ENCODE data around the gene MATCAP1.

DNA sequence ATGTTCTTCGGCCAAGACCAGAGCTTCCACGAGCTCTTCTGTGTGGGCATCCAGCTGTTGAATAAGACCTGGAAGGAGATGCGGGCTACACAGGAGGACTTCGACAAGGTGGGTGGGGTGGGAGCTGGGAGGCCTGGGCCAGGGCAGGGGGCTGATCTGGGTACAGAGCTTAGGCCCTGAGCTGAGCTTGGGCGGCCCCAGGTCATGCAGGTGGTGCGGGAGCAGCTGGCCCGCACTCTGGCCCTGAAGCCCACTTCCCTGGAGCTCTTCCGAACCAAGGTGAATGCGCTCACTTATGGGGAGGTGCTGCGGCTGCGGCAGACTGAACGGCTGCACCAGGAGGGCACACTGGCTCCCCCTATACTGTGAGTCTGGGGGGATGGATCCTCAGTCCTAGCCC, 18.7 kb upstream of the MATCAP1 start:
- TF ChIP-seq, protein P1, sequence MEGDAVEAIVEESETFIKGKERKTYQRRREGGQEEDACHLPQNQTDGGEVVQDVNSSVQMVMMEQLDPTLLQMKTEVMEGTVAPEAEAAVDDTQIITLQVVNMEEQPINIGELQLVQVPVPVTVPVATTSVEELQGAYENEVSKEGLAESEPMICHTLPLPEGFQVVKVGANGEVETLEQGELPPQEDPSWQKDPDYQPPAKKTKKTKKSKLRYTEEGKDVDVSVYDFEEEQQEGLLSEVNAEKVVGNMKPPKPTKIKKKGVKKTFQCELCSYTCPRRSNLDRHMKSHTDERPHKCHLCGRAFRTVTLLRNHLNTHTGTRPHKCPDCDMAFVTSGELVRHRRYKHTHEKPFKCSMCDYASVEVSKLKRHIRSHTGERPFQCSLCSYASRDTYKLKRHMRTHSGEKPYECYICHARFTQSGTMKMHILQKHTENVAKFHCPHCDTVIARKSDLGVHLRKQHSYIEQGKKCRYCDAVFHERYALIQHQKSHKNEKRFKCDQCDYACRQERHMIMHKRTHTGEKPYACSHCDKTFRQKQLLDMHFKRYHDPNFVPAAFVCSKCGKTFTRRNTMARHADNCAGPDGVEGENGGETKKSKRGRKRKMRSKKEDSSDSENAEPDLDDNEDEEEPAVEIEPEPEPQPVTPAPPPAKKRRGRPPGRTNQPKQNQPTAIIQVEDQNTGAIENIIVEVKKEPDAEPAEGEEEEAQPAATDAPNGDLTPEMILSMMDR (IDR thresholded peaks at IDR 0.05 in 4 of 5, conservative IDR thresholded peaks at IDR 0.05 in 1 of 5), result no peak
- TF ChIP-seq POLR2A (IDR thresholded peaks at IDR 0.05), result no peak

Measured in gastrocnemius medialis (tissue), 4 donors.